RKO (cell line): ENCODE measurements around the gene DNAAF3.
A peak's percentile ranks its signal among the peaks of the same experiment; 100 is the strongest.

Experiments used
- DNase-seq: peaks from one replicate; pipeline ENCODE4 v3.0.0-alpha.2; 2016; ENCODE audit warnings: low spot score

DNAAF3 gene

DNA sequence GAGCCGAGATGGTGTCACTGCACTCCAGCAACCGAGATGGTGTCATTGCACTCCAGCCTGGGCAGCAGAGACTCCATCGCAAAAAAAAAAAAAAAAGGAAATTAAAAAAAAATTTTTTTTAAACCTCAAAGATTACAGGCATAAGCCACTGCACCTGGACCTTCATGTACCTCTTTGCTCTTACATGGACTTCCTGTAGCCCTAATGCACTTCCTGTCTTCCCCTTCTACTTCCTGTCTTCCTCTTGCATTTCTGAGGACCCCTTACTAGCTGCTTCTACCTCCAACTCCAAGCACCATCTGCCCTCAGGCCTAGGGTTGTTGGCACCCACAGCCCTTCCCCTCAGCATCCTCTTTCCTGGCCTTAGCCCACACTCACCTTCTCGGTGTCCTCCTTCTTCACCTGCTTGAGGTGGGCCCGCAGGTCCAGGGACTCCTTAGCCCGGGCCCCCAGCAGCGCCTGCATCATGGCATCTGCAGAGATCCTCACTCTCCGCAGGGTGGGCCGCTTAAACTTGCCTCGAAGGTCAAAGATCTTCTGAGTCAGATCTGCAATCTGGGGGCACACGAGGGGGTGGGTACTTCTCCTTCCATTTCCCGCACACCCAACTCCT, 12.7 kb downstream of the DNAAF3 start:
- no peak for DNase-seq

DNA sequence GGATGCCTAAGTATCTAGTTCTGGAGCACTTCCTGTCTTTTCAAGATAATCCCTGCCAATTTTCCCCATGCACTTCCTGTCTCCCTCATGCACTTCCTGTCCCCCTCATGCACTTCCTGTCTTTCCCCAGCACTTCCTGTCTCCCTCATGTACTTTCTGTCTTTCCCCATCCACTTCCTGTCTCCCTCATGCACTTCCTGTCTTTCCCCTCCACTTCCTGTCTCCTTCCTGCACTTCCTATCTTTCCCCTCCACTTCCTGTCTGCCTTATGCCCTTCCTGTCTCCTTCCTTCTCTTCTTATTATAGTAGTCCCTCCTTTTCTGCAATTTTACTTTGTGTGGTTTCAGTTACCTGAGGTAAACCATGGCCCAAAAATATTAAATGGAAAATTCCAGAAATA, 14.4 kb downstream of the DNAAF3 start:
- peak; percentile 83 for DNase-seq

DNA sequence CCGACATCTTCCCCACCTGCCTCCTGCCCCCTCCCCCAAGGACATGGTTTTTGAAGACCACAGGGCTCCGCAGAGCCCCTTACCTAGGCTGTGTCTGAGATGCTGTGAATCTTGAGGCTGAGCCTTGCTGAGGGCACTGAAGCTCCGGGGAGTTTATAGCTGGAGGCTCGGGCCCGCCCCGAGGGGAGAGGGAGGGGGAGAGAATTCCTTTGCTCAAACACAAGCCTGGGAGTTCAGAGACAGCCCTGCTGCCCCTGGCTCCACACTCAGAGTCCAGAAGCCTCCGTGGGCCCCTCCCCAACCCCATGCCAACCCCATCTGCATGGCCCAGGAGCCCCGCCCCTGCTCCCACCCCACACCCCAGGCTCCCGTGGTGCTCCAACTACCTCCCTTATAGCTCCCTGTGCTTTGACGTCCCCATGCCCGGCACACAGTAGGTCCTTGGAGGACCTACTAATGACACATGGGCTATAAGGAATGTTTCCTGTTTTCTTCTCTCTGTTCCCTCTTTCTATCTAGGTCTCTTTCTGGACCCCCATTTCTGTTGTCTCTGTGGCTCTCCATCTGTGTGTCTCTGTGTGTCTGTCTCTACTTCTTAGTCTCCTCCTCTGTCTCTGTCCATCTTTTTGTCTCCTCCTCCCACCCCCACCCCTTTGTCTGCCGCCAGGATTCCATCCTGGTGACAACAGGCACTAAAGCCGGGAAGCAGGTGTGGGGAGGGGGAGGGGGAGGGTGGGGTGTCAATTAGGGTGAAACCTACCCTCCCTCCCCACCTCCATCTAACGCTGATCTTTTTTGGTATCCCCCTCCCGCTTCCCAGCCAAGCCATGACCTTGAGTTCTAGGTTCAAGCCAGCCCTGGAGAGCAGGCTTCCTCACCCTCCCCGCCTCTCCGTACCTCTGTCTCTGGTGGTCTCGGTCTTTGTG, 17.1 kb downstream of the DNAAF3 start, which contains the start of gene TNNT1:
Gene TNNT1 (minus strand): TSS at position 129 of the 926 bp plus-strand sequence. CDS start 2,049 bp downstream, outside the sequence.
- no peak for DNase-seq

DNA sequence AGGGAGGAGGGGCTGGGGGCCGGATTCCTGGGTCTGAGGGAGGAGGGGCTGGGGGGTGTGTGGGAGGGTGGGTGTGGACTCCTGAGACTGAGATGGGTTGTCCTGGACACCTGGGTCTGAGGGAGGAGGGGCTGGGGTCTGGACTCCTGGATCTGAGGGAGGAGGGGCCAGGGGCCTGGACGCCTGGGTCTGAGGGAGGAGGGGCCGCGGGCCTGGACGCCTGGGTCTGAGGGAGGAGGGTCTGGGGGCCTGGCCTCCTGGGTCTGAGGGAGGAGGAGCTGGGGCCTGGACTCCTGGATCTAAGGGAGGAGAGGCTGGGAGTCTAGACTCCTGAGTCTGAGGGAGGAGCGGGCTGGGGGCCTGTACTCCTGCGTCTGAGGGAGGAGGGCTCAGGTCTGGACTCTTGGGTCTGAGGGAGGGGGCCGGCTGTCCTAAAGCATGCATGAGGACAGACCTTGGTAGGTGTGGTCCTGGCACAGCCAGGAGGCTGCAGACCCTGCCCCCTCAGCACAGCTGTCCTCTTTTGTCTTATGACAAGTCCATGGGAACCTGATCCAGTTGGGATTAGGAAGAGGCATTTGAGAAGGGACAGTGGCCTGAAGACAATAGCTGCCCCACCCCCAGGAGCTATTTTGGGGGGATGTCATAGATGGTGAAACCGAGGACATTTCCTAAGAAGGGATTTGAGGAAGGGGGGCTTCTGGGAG, 18.7 kb downstream of the DNAAF3 start:
- DNase-seq: no peak

DNA sequence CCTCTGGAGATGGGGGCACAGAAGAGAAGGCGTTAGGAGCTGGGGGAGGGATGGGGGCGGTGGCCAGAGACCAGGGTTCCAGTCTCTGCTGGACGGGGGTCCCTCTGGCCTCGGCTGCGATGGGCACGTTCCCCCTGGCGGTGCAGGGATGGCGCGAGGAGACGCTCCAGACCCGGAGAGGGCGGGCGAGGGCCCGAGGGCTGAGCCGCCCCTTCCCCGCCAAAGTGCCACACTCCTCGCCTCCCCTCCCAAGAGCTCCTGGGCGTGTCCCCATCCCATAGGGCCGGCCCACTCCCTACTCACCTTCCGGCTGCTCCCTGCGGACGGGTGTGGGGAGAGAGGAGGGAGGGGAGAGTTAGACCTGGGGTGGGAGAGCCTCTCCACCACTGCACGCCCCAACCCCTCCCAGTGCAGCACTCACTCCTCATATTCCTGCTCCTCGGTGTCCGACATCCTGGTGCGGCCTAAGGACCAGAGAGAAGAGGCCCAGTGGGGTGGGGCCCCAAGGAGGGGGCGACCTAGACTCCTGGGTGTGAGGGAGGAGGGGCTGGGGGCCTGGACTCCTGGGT, 19.6 kb downstream of the DNAAF3 start:
- DNase-seq: peak; percentile 78

DNA sequence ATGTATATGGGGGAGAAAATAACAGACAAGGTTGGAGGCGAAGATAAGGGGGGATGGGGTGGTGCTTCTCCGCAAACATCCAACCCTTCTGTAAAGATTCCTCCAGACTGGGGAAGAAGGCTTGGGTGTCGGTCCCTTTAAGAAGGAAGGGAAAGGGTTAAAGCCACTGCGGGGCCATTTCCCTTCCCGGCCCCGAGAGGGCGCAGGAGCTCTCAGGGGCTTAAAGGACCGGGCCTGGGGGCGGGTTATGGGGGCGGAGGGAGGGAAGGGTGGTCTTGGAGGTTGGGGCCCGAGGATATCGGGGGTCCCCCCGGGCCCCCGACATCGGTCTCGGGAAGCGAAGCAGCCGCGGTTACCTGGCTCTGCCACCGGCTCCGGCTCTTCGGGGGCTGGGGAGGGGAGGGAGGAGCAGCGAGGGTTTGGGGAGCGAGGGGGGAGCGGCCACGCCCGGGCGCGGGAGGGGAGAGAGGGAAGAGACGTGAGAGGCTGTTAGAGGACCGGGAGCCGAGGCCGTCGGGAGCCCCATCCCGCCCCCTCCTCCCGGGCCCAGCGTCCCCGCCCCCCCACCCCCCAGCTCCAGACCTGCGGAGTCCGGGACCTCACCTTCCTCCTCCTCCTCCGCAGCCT, 20.2 kb downstream of the DNAAF3 start:
- DNase-seq: peak; percentile 78

DNA sequence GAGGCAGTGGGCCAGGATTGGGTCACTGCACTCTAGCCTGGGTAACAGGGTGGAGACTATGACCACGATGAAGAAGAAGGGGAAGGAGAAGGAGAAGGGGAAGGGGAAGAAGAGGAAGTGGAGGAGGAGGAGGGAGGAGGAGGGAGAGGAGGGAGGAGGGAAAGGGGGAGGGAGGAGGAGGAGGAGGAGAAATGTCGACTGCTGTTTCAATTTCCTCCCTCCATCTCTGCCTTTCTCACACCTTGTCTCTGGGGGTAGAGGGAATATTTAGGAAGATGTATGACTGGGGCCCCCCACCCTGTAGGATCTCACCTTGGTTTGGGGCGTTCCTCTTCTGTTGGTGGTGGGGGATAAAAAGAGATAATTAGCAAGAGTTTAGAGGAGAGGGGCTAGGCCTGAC, 21.2 kb downstream of the DNAAF3 start:
- no peak for DNase-seq

DNA sequence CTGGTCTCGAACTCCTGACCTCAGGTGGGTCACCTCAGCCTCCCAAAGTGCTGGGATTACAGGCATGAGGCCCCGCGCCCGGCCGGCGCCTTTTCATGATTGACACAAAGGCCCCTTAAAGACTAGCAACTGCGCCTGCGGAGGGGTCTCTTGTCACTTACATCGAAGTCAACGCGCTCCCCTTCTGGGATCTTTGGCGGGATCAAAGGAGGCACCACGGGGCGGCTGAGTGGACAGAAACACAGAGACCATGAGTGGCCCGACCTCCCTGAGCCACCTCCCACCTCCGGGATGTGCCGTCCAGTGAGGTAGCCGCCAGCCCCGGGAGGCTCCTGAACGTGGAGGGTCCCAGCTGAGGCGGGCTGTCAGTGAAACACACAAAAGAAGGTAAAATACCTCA, 24.7 kb downstream of the DNAAF3 start:
- no peak for DNase-seq

DNA sequence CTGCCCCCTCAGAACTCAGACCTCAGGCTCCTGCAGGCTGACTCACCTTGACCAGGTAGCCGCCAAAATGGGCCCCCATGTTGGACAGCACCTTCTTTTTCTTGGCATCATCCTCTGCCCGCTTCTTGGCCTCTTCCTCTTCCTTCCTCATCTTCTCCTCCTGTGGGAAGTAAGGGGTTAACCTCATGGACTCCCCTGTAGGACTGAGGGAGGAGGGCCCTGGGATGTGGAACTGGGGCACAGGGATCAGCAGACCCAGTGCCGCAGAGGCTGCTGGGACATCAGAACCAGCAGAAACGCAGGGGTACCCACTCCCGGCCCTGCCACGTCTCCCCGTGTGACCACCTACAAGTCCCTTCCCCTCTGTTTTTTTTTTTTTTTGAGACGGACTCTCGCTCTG, 28.5 kb downstream of the DNAAF3 start:
- no peak for DNase-seq

DNA sequence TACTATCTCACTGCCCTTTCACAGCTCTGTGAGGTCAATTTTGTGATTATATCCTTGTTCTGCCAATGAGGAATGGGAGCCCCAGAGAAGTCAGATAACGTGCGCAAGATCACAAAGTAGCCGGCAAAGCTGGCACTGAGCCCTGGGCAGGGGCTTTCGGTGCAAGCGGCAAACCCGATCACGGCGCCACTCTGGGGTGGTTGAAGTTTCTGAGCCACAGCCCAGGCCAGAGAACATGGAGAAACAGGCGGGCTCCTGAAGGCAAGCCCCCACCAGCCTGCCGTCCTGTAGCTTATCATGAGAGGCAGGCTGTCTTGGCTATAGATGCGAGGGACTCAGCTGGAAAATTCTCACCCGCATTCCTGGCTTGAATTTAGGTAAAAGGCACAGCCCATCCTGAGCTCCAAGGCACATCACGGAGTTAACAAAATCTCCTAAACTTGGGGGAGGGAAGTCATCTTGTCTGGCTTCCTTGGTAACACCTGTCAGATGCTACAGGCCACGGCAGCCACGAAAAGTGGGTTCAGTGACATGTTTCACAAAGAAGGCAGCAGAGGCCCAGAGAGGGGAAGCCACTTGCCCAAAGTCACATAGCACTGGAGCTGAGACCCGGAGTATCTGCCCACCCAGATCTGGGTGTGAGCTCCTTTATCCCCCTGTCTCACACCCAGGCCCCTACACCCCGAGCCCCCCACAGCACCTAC, 29.9 kb downstream of the DNAAF3 start:
- no peak for DNase-seq

DNA sequence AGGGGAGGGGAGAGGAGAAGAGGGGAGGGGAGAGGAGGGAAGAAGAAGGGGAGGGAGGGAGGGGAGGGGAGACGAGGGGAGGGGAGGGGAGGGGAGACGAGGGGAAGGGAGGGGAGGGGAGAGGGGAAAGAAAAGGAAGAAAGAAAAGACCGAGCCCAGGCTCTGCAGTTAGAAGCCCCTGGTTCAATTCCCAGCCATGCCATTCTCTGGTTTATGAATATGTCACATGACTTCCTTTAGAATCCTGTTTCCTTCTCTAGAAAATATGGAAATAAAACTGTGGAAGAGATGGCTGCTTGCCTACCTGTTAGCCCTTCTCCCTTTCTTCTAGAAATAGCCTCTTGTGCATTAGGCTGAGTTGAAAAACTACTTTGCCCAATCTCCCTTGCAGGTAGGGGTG, 31.7 kb downstream of the DNAAF3 start:
- DNase-seq: no peak

DNA sequence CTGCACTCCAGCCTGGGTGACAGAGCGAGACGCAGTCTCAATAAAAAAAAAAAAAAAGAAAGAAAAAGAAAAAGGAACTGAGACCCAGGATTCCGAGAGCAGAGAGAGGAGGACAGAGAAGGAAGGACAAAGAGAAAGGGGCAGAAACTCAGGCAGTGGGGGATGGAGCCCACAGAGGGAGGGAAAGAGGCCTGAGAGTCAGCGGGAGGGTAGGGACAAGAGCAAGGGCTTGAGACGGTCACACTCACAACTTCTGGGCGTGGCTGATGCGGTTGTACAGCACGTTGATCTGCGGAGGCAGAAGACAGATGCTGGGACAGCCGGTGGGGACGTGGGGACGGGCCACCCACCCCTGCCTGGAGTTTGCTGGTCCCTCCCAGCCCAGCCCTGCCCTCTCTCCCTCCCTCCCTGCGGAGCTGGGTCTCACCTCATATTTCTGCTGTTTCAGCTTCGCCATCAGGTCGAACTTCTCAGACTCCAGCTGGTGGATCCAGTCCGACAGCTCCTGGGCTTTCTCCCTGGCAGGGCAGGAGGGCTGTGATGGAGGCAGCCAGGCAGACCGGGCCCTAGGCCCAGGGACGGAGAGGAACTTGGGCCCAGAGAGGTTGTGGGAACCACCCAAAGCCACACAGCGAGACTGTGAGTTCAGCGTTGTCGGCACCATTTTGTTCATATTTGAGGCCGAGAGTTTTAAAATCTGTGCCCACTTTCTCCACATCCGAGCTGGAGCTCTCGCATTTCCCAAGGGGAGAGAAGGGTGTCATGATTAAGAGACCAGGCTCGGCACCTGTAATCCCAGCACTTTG, 32.6 kb downstream of the DNAAF3 start:
- DNase-seq: no peak

DNA sequence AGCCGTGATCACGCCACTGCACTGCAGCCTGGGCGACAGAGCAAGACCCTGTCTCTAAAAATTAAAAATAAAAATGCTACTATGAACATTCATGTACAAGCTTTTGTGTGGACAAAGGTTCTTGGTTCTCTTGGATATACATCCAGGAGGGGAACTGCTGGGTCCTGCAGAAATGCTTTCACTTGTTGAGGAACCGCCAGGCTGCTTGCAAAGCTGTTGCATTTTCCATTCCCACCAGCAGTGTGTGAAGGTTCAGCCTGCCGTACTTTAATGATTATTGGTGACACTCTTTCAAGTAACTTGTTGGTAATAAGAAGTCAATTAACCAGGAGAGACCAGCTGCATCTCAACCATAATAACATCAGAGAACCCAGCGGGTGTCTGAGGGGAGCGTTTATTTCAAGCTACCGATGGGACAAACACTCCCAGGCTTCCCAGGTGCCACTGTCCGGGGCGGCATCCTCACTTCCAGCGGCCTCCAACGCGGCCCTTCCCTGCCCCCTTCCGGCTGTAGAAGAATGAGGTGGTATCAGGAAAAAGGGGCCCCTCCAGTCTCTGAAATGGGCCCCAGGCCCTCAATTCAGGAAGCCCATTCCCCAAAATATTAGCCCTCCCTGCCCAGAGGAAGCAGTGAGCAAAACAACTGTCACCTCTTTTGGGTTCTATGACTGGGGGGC, 33.8 kb downstream of the DNAAF3 start:
- no peak for DNase-seq

DNA sequence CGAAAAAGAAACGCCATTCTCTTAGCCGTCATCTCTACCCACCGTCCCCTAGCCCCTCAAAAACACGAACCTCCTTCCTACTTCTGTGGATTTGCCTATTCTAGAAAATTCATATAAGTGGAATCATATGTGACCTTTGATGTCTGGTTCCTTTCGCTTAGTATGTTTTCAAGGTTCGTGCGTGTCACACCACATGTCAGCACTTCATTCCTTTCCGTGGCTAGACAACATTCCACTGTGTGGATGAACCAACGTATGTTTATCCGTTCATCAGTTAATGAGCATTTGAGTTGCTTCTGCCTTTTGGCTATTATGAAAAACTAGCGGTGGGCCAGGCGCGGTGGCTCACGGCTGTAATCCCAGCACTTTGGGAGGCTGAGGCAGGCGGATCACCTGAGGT, 35.0 kb downstream of the DNAAF3 start:
- DNase-seq: no peak

DNA sequence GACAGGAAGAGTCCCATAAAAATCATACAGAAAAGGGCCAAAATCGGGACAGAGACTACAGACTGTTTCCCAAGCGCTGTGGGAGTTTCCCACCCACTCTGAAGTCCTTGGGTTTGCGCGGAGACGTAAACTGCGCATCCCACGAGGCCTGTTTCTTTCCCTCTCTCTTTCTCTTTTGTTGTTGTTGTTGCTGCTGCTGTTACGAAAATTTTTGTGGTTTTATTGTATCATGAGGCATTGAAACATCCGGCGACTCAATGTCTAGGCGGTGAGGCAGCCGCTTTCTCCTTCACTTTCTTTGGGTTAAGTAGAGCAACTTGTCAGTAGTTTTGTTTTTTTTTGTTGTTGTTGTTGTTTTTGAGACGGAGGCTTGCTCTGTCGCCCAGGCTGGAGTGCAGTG, 47.4 kb downstream of the DNAAF3 start:
- no peak for DNase-seq

DNA sequence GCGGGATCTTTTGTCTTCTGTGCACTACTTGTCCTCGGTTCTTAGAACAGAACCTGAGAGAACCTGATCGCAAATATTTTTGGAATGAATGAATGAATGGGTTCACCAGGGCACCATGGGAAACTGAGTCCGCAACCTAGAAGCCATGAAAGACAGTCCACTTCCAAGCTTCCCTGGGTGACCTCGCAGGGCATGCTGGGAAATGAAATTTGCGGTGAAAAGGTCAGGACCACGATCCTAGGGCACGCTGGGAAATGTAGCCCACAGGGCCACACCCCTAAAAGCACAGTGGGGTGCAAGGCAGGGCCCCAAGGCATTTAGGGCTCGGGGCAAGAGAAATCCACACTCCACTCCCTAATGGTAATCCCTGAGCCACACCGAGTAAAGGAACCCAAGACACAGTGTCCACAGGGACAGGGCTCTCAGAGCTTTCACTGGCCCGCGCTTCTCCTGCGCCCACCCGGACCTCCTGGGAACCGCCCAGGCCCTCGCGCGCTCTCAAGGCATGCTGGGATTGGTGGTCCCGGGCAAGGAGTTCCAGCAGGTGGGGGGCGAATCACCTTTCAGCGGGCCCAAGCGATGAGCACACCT, 47.9 kb downstream of the DNAAF3 start:
- no peak for DNase-seq

DNA sequence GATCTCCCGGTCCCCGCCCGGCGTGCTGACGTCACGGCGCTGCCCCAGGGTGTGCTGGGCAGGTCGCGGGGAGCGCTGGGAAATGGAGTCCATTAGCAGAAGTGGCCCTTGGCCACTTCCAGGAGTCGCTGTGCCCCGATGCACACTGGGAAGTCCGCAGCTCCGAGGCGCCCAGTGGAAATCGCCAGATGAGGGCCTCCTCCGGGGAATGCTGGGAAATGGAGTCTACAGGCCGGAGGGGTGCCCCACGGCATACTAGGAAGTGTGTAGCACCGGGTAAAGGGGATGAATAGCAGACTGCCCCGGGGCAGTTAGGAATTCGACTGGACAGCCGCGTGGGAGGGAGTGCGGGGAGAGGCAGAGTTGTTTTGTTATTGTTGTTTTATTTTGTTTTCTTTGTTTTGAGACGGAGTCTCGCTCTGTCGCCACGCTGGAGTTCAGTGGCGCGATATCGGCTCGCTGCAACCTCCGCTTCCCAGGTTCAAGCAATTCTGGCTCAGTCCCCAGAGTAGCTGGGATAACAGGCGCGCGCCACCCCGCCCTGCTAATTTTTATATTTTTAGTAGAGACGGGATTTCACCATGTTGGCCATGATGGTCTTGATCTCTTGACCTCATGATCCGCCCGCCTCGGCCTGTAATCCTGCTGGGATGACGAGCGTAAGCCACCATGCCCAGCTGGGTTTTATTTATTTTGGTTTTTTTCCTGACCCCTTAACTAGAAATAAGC, 48.6 kb downstream of the DNAAF3 start:
- DNase-seq: peak; percentile 99

DNA sequence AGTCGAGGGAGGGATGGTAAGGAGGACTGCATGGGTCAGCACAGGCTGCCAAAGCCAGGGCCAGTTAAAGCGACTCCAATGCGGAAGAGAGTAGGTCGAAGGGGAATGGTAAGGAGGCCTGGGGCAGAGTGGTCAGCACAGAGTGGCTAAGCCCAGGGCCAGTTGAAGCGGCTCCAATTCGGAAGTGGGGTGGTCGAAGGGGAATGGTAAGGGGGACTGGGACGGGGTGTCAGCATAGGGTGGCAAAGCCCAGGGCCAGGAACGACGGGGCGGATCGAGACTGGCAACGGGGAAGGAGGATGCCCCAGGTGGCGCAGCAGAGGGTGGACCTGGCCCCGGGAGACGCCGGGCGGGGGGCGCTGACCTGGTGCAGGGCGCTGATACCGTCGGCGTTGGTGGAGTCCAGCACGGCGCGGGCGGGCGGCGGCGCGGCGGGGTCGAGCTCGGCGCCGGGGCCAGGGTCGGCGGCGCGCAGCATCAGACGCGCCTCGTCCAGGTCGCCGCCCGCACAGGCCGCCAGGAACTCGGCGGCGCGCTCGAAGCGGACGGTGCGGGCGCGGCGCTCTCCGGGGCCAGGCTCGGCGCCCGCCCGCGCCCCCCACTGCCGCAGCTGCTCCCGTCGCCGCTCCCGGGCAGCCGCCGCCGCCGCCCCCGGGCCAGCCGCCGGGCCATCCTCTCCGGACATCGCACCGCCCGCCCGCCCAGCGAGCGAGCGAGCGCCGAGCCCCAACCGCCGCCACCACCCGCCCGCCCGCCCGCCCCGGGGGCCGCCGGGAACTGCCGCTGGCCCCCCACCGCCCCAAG, 49.4 kb downstream of the DNAAF3 start, which contains the start of gene PPP1R12C:
Gene PPP1R12C (minus strand): TSS at position 779 of the 804 bp plus-strand sequence. CDS start 94 bp downstream, at position 685.
- DNase-seq: peak; percentile 35
